GM18868 (cell line): ENCODE measurements around the gene PITPNM1.

Experiments
- ATAC-seq: cut with Tn5 transposase; IDR thresholded peaks from one replicate; pipeline ENCODE4 v1.9.1; 2021; ENCODE audit warnings: mild to moderate bottlenecking, moderate library complexity; ENCODE audit not compliant: unreplicated experiment

The PITPNM1 gene

GRCh38 chr11:67504005-67504949, 886 bp downstream of the PITPNM1 start:
- no peak for ATAC-seq

- no peak for ATAC-seq
Observed at GRCh38 chr11:67503119-67504004, 1.8 kb downstream of the PITPNM1 start.

GRCh38 chr11:67502328-67502979, 2.7 kb downstream of the PITPNM1 start:
- no peak for ATAC-seq

GRCh38 chr11:67501854-67502253, 3.3 kb downstream of the PITPNM1 start:
- no peak for ATAC-seq

- no peak for ATAC-seq
Observed at GRCh38 chr11:67500831-67501715, 4.1 kb downstream of the PITPNM1 start.

GRCh38 chr11:67500484-67500821, 4.7 kb downstream of the PITPNM1 start:
- ATAC-seq, result no peak

GRCh38 chr11:67499808-67500483, 5.2 kb downstream of the PITPNM1 start:
- ATAC-seq, result no peak

GRCh38 chr11:67498544-67498972, 6.6 kb downstream of the PITPNM1 start:
- no peak for ATAC-seq

- no peak for ATAC-seq
Observed at GRCh38 chr11:67497656-67498291, 7.4 kb downstream of the PITPNM1 start.

GRCh38 chr11:67496113-67496512, 9.1 kb downstream of the PITPNM1 start:
- ATAC-seq, result no peak

- no peak for ATAC-seq
Observed at GRCh38 chr11:67495234-67496005, 9.7 kb downstream of the PITPNM1 start.

GRCh38 chr11:67494371-67495233, 10.6 kb downstream of the PITPNM1 start:
- no peak for ATAC-seq

- ATAC-seq, result no peak
Observed at GRCh38 chr11:67493548-67494370, 11.4 kb downstream of the PITPNM1 start.

- ATAC-seq, result no peak
Observed at GRCh38 chr11:67492801-67493547, 12.2 kb downstream of the PITPNM1 start.

GRCh38 chr11:67492069-67492727, 13.0 kb downstream of the PITPNM1 start:
- no peak for ATAC-seq
